ENCODE results near the gene NRAP. TPM values are rescaled to one million over a fixed set of nuclear protein-coding genes. Genes with fewer than 3 reads are reported as not detected.

The NRAP gene
- total and polyA plus RNA-seq, 4 donors = 0.05 to 0.13 (median 0.10) TPM

GRCh38 chr10:113704637-113705343 is 40.9 kb upstream of the NRAP start:
- H3K9ac ChIP-seq (ENCODE audit: low read depth in 1 of 2, low read length in 2 of 2) = no peak overlapping the region
- TF ChIP-seq RAD21 (IDR thresholded peaks at IDR 0.05) (peak; percentile 74 to 77), CTCF (IDR thresholded peaks at IDR 0.05; ENCODE audit: low read depth, low read length, missing input control) (peak; percentile 49), JUND (IDR thresholded peaks at IDR 0.05) (no peak)
- H3K27ac ChIP-seq (ENCODE audit: low read depth in 1 of 2, low read length in 2 of 2) = no peak overlapping the region
- no peaks in the 10 kb centered on the region for H3K27me3 ChIP-seq (ENCODE audit: control insufficient read depth in 4 of 4, insufficient read depth in 4 of 4, low read length in 3 of 4)
- H3K4me1 ChIP-seq (ENCODE audit: control insufficient read depth in 4 of 4, insufficient read depth in 4 of 4, low read length in 3 of 4) = no peaks in the 10 kb centered on the region
- H3K36me3 ChIP-seq (ENCODE audit: control insufficient read depth in 4 of 4, insufficient read depth in 3 of 4, low read depth in 1 of 4, low read length in 3 of 4) = peaks cover 0 to 13% (median 4%) of the 10 kb centered on the region in 4 donors
- WGBS = 43% methylated on average over 6 of the region's 6 CpGs
- no peak overlapping the region for H3K4me3 ChIP-seq (ENCODE audit: low read depth in 1 of 3, low read length in 3 of 3)
- H3K9me3 ChIP-seq (ENCODE audit: control insufficient read depth in 4 of 4, low read length in 3 of 4) = no peaks in the 10 kb centered on the region
- DNase-seq (ENCODE audit: low spot score) = no peak

DNA sequence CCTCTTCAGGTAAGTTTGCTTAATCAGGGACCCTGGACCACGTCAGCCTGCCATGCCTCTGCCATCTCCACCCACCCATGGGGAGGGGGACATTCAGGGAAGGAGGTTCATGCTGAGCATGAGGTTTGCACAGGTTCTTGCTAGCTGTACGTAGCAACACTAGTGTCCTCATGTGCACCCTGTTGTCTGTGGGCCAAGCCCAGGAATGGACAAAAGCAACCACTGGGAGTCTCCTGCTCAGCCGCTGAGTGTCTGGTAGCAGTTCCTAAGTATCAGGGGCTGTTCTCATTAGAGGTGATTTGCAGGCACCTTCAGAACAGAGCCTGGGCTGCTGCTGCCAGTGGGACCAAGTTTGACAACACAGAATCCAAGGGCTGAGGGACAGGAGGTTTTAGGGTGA is 33.8 kb upstream of the NRAP start:
- Histone ChIP-seq H3K4me3 (ENCODE audit: low read depth in 1 of 3, low read length in 3 of 3) (no peak overlapping the region), H3K9me3 (ENCODE audit: control insufficient read depth in 4 of 4, low read length in 3 of 4) (peaks cover 0 to 6% (median under 1%) of the 10 kb centered on the region in 4 donors), H3K36me3 (ENCODE audit: control insufficient read depth in 4 of 4, insufficient read depth in 3 of 4, low read depth in 1 of 4, low read length in 3 of 4) (peaks cover 0 to 31% (median 19%) of the 10 kb centered on the region in 4 donors), H3K27ac (ENCODE audit: low read depth in 1 of 2, low read length in 2 of 2) (no peak overlapping the region), H3K9ac (ENCODE audit: low read depth in 1 of 2, low read length in 2 of 2) (no peak overlapping the region), H3K4me1 (ENCODE audit: control insufficient read depth in 4 of 4, insufficient read depth in 4 of 4, low read length in 3 of 4) (no peaks in the 10 kb centered on the region), H3K27me3 (ENCODE audit: control insufficient read depth in 4 of 4, insufficient read depth in 4 of 4, low read length in 3 of 4) (no peaks in the 10 kb centered on the region)
- 81% methylated on average over 3 of the region's 3 CpGs for whole genome bisulfite sequencing
- no peak for DNase-seq (ENCODE audit: low spot score)
- TF ChIP-seq, protein P1, sequence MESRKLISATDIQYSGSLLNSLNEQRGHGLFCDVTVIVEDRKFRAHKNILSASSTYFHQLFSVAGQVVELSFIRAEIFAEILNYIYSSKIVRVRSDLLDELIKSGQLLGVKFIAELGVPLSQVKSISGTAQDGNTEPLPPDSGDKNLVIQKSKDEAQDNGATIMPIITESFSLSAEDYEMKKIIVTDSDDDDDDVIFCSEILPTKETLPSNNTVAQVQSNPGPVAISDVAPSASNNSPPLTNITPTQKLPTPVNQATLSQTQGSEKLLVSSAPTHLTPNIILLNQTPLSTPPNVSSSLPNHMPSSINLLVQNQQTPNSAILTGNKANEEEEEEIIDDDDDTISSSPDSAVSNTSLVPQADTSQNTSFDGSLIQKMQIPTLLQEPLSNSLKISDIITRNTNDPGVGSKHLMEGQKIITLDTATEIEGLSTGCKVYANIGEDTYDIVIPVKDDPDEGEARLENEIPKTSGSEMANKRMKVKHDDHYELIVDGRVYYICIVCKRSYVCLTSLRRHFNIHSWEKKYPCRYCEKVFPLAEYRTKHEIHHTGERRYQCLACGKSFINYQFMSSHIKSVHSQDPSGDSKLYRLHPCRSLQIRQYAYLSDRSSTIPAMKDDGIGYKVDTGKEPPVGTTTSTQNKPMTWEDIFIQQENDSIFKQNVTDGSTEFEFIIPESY (IDR thresholded peaks at IDR 0.05) = no peak
- no peak for TF ChIP-seq TAF1 (conservative IDR thresholded peaks at IDR 0.05)
- TF ChIP-seq RXRA (IDR thresholded peaks at IDR 0.05) = no peak
- no peak for TF ChIP-seq NR2F2 (IDR thresholded peaks at IDR 0.05)
- TF ChIP-seq CTCF (IDR thresholded peaks at IDR 0.05; ENCODE audit: low read depth, low read length, missing input control) = no peak
- TF ChIP-seq FOXA1 (IDR thresholded peaks at IDR 0.05) = no peak
- TF ChIP-seq FOXA2 (IDR thresholded peaks at IDR 0.05) = no peak
- TF ChIP-seq HNF4G (IDR thresholded peaks at IDR 0.05) = no peak
- no peak for TF ChIP-seq GABPA (IDR thresholded peaks at IDR 0.05 in 1 of 2, conservative IDR thresholded peaks at IDR 0.05 in 1 of 2)
- no peak for TF ChIP-seq EGR1 (IDR thresholded peaks at IDR 0.05; ENCODE audit: low read depth in 2 of 2)
- no peak for TF ChIP-seq YY1 (IDR thresholded peaks at IDR 0.05)
- TF ChIP-seq, protein P2, sequence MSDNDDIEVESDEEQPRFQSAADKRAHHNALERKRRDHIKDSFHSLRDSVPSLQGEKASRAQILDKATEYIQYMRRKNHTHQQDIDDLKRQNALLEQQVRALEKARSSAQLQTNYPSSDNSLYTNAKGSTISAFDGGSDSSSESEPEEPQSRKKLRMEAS (IDR thresholded peaks at IDR 0.05) = no peak
- no peak for TF ChIP-seq SP1 (IDR thresholded peaks at IDR 0.05)
- no peak for TF ChIP-seq HNF4A (conservative IDR thresholded peaks at IDR 0.05)
- no peak for TF ChIP-seq ATF3 (IDR thresholded peaks at IDR 0.05)
- TF ChIP-seq JUND (IDR thresholded peaks at IDR 0.05) = no peak
- TF ChIP-seq RAD21 (IDR thresholded peaks at IDR 0.05) = no peak
- no peak for TF ChIP-seq REST (IDR thresholded peaks at IDR 0.05)

Data from liver (tissue), 9 donors.